ENCODE results near the gene SERINC5. TPM values are rescaled to one million over a fixed set of nuclear protein-coding genes. Genes with fewer than 3 reads are reported as not detected.

Gene SERINC5
- total and polyA plus RNA-seq, 5 experiments from 2014 or later = 21.8 to 186 (median 30.6) TPM

DNA sequence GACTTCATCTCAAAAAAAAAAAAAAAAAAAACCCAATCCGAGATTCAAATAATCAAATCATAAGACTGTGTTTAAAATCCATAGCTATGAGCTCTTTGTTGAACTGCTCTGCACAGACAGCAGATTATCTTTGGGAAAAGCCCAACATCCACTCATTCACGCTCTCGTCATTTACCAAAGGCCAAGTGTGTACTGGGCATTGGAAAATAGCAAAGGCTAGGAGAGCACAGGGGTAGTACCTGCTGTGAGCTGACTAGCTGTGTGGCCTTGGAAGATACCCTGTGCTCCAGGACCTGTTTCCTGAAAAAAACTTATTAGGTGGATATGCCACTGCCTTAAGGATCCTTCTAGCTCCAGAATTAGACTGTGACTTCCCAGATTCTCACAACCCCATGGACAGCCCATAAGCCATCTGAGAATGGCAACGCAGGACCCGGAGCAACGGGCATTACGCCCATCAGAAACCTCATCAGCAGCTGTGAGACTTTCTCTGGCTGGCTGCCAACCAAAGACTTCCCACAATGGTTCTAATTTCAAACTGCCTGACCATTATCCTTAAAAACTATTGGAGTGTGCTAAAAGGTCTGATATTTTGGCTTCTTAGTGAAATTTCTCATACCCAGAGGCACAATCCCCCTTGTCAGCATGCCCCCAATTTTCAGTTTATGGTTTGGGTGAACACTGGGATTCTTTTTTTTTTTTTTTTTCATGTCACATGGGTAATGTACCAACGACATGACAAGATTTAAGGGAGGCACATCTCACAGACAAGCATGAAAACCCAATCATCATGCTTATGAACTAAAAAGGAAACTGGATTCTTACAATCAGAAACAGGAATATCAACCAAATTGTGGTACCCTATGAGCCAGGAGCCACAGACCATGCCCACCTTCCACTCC is 16.8 kb downstream of the SERINC5 start:
- Mint-ChIP-seq H3K27ac (peak overlapping the region; percentile 68 to 94 (median 86)), H3K9me3 (peaks cover 0 to 24% (median 8%) of the 10 kb centered on the region in 9 donors), H3K4me1 (peaks cover 39 to 82% (median 75%) of the 10 kb centered on the region in 4 donors), H3K4me3 (peak overlapping the region; percentile 23 to 85 (median 64)), H3K36me3 (peaks cover 19 to 51% (median 43%) of the 10 kb centered on the region in 3 donors), H3K27me3 (no peaks in the 10 kb centered on the region)
- DNase-seq (peak in 1 of 10 donors; percentile 26), ATAC-seq (peak; percentile 9 to 30)
- POLR2A ChIA-PET = interaction anchor here (0.6 to 3.0 kb wide), 17 partner anchors 8 to 143 kb away, joined by 3 to 23 read pairs (median 5); partner anchors contain the start of gene SERINC5

- Mint-ChIP-seq H3K4me3 (peak overlapping the region in 8 of 10 donors; percentile 49 to 85 (median 66)), H3K9me3 (peaks cover 0 to 17% (median 6%) of the 10 kb centered on the region in 9 donors), H3K4me1 (peaks cover 37 to 83% (median 76%) of the 10 kb centered on the region in 4 donors), H3K36me3 (peaks cover 16 to 46% (median 39%) of the 10 kb centered on the region in 3 donors), H3K27ac (peak overlapping the region; percentile 43 to 94 (median 80)), H3K27me3 (no peaks in the 10 kb centered on the region)
- peak; percentile 57 to 65 for ATAC-seq
- peak in 1 of 10 donors; percentile 31 for DNase-seq
- POLR2A ChIA-PET = interaction anchor here (0.7 to 3.0 kb wide), 13 partner anchors 9 to 85 kb away, joined by 3 to 23 read pairs (median 8); partner anchors contain the start of gene SERINC5
Measured at GRCh38 chr5:80238097-80238496, 17.8 kb downstream of the SERINC5 start.

DNA sequence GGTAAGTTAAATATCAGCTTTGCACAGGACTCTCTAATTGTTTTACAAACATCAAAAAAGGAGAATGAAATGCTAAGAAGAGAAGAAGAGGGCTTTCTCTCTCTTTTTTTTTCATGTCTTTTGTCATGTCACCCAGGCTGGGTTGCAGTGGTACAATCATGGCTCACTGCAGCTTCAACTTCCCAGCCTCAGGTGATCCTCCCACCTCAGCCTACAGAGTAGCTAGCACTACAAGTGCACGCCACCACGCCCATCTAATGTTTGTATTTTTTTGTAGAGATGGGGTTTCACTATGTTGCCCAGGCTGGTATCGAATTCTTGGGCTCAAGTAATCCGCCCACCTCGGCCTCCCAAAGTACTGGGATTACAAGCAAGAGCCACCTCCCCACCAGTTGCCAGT is 18.6 kb downstream of the SERINC5 start:
- POLR2A ChIA-PET = interaction anchor here (0.7 to 2.9 kb wide), 2 partner anchors 14 to 51 kb away, joined by 3 to 23 read pairs; no protein-coding TSS in a partner anchor
- DNase-seq = no peak
- Mint-ChIP-seq H3K27ac (peak overlapping the region in 9 of 10 donors; percentile 20 to 83 (median 67)), H3K9me3 (peaks cover 0 to 10% (median 3%) of the 10 kb centered on the region in 9 donors), H3K36me3 (peaks cover 12 to 49% (median 30%) of the 10 kb centered on the region in 3 donors), H3K4me1 (peaks cover 40 to 89% (median 84%) of the 10 kb centered on the region in 4 donors), H3K27me3 (no peaks in the 10 kb centered on the region), H3K4me3 (peak overlapping the region in 8 of 10 donors; percentile 14 to 63 (median 34))
- no peak for ATAC-seq

GRCh38 chr5:80234116-80234948 is 21.5 kb downstream of the SERINC5 start:
- POLR2A ChIA-PET = interaction anchor here (0.6 to 2.1 kb wide), 8 partner anchors 11 to 50 kb away, joined by 3 to 11 read pairs (median 4); partner anchors contain the start of gene SERINC5
- H3K27me3 Mint-ChIP-seq = no peaks in the 10 kb centered on the region
- DNase-seq (peak in 2 of 10 donors; percentile 41 to 63), ATAC-seq (peak; percentile 53 to 54)
- H3K27ac Mint-ChIP-seq = peak overlapping the region; percentile 44 to 86 (median 81)
- peaks cover 4 to 56% (median 16%) of the 10 kb centered on the region in 3 donors for H3K36me3 Mint-ChIP-seq
- H3K9me3 Mint-ChIP-seq = no peaks in the 10 kb centered on the region
- H3K4me1 Mint-ChIP-seq = peaks cover 44 to 89% (median 84%) of the 10 kb centered on the region in 4 donors
- peak overlapping the region; percentile 50 to 84 (median 62) for H3K4me3 Mint-ChIP-seq

- peak overlapping the region; percentile 60 to 98 (median 82) for H3K27ac Mint-ChIP-seq
- no peaks in the 10 kb centered on the region for H3K27me3 Mint-ChIP-seq
- H3K4me3 Mint-ChIP-seq = peak overlapping the region in 7 of 10 donors; percentile 31 to 70 (median 58)
- peaks cover 4 to 42% (median 16%) of the 10 kb centered on the region in 3 donors for H3K36me3 Mint-ChIP-seq
- no peak for DNase-seq
- peaks cover 35 to 85% (median 79%) of the 10 kb centered on the region in 4 donors for H3K4me1 Mint-ChIP-seq
- POLR2A ChIA-PET = interaction anchor here (0.7 to 0.8 kb wide), 3 partner anchors 12 to 62 kb away, joined by 3 to 6 read pairs (median 4); no protein-coding TSS in a partner anchor
- no peaks in the 10 kb centered on the region for H3K9me3 Mint-ChIP-seq
- no peak for ATAC-seq
Measured at GRCh38 chr5:80231693-80232092, 24.2 kb downstream of the SERINC5 start.

- Mint-ChIP-seq H3K27ac (peak overlapping the region; percentile 62 to 98 (median 82)), H3K4me3 (peak overlapping the region in 7 of 10 donors; percentile 31 to 70 (median 59))
- ATAC-seq = no peak
Measured at GRCh38 chr5:80231243-80231642, 24.6 kb downstream of the SERINC5 start.

DNA sequence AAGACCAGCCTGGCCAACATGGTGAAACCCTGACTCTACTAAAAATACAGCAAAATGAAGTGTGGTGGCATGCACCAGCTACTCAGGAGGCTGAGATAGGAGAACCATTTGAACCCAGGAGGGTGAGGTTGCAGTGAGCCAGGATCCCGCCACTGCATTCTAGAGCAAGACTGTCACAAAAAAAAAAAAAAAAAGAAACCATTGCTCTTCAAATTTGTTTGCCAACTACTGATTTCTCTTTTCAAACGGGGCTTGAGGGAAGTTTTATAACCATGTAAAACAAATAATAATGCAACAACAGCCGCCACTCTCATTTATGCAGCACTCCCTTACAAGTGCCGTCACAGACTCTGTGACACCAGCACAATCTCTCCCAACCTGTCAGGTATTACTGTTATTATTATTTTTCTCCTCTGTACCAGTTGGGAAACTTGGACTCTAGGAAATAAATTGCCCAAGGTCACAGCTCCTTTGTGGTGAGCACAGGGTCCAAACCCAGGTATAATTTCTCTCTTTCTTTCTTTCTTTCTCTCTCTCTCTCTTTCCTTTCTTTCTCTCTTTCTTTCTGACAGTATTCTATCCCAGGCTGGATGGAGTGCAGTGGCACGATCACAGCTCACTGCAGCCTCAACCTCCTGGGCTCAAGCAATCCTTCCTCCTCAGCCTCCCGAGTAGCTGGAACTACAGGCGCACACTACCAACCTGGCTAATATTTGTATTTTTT is 25.4 kb downstream of the SERINC5 start:
- ATAC-seq = no peak
- Mint-ChIP-seq H3K4me1 (peaks cover 41 to 88% (median 83%) of the 10 kb centered on the region in 4 donors), H3K4me3 (peak overlapping the region in 9 of 10 donors; percentile 15 to 79 (median 43)), H3K27ac (peak overlapping the region; percentile 50 to 98 (median 83)), H3K9me3 (no peaks in the 10 kb centered on the region), H3K27me3 (no peaks in the 10 kb centered on the region), H3K36me3 (peaks cover 0 to 39% (median 9%) of the 10 kb centered on the region in 3 donors)
- POLR2A ChIA-PET = interaction anchor here (0.6 to 2.1 kb wide), 5 partner anchors 12 to 22 kb away, joined by 3 to 11 read pairs (median 4); no protein-coding TSS in a partner anchor
- no peak for DNase-seq

More at GRCh38 chr5:80231243-80231642, 24.6 kb downstream of the SERINC5 start:
- H3K27me3 Mint-ChIP-seq = no peaks in the 10 kb centered on the region
- H3K9me3 Mint-ChIP-seq = no peaks in the 10 kb centered on the region
- H3K36me3 Mint-ChIP-seq = peaks cover 4 to 39% (median 16%) of the 10 kb centered on the region in 3 donors
- POLR2A ChIA-PET = interaction anchor here (2.1 kb wide), 1 partner anchor 13 kb away, joined by 11 read pairs; no protein-coding TSS in a partner anchor
- H3K4me1 Mint-ChIP-seq = peaks cover 38 to 88% (median 81%) of the 10 kb centered on the region in 4 donors
- no peak for DNase-seq

GRCh38 chr5:80229902-80230255 is 26.0 kb downstream of the SERINC5 start:
- Mint-ChIP-seq H3K4me3 (peak overlapping the region in 8 of 10 donors; percentile 15 to 75 (median 64)), H3K9me3 (no peaks in the 10 kb centered on the region), H3K27ac (peak overlapping the region; percentile 50 to 98 (median 82)), H3K36me3 (peaks cover 0 to 42% (median 4%) of the 10 kb centered on the region in 3 donors), H3K27me3 (no peaks in the 10 kb centered on the region), H3K4me1 (peaks cover 44 to 87% (median 86%) of the 10 kb centered on the region in 4 donors)
- DNase-seq (no peak), ATAC-seq (no peak)
- POLR2A ChIA-PET = interaction anchor here (0.6 to 2.1 kb wide), 4 partner anchors 11 to 22 kb away, joined by 3 to 11 read pairs (median 5); no protein-coding TSS in a partner anchor

DNA sequence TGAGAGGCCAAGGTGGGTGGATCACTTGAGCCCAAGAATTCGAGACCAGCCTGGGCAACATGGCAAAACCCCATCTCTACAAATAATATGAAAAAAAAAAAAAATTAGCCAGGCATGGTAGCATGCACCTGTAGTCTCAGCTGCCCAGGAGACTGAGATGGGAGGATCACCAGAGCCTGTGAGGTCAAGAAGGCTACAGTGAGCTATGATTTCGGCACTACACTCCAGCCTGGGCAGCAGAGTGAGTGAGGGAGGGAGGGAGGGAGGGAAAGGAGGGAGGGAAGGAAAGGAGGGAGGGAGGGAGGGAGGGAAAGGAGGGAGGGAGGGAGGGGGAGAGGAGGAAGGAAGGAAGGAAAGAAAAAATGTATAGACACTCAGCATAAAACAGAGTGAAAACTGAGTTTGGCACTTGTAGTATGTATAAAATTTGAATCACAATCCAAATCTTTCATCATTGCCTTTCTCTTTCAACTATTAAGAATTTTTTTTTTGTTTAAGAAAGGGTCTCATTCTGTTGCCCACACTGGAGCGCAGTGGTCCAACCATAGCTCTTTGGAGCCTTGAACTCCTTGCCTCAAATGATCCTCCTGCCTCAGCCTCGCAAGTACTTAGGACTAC is 27.8 kb downstream of the SERINC5 start:
- Mint-ChIP-seq H3K36me3 (peaks cover 0 to 49% (median 2%) of the 10 kb centered on the region in 3 donors), H3K27me3 (no peaks in the 10 kb centered on the region), H3K4me1 (peaks cover 35 to 82% (median 76%) of the 10 kb centered on the region in 4 donors), H3K9me3 (no peaks in the 10 kb centered on the region), H3K4me3 (peak overlapping the region in 9 of 10 donors; percentile 47 to 78 (median 70)), H3K27ac (peak overlapping the region; percentile 56 to 93 (median 86))
- POLR2A ChIA-PET = interaction anchor here (1.4 to 2.4 kb wide), 5 partner anchors 11 to 27 kb away, joined by 5 to 20 read pairs (median 6); partner anchors contain the start of gene SERINC5
- ATAC-seq (no peak), DNase-seq (no peak)

- DNase-seq = peak in 4 of 10 donors; percentile 33 to 52 (median 42)
- H3K9me3 Mint-ChIP-seq = no peaks in the 10 kb centered on the region
- POLR2A ChIA-PET = interaction anchor here (0.6 kb wide), 1 partner anchor 32 kb away, joined by 3 read pairs; no protein-coding TSS in a partner anchor
Measured at GRCh38 chr5:80225934-80226326, 29.9 kb downstream of the SERINC5 start.

More at GRCh38 chr5:80225934-80226326, 29.9 kb downstream of the SERINC5 start:
- Mint-ChIP-seq H3K36me3 (peaks cover 0 to 37% (median 0%) of the 10 kb centered on the region in 3 donors), H3K4me3 (peak overlapping the region; percentile 40 to 84 (median 78)), H3K27ac (peak overlapping the region; percentile 83 to 95 (median 89)), H3K27me3 (no peaks in the 10 kb centered on the region), H3K4me1 (peaks cover 32 to 78% (median 69%) of the 10 kb centered on the region in 4 donors)
- peak; percentile 72 to 80 for ATAC-seq

Measured in naive thymus-derived CD8-positive, alpha-beta T cell (primary cell).